ENCODE measurements around the gene RAB22A. TPM values are rescaled to one million over a fixed set of nuclear protein-coding genes. Genes with fewer than 3 reads are reported as not detected.
A peak's percentile ranks its signal among the peaks of the same experiment; 100 is the strongest.

Gene RAB22A
- total RNA-seq, 1 donor from 2014 or later: 17.4 TPM

DNA sequence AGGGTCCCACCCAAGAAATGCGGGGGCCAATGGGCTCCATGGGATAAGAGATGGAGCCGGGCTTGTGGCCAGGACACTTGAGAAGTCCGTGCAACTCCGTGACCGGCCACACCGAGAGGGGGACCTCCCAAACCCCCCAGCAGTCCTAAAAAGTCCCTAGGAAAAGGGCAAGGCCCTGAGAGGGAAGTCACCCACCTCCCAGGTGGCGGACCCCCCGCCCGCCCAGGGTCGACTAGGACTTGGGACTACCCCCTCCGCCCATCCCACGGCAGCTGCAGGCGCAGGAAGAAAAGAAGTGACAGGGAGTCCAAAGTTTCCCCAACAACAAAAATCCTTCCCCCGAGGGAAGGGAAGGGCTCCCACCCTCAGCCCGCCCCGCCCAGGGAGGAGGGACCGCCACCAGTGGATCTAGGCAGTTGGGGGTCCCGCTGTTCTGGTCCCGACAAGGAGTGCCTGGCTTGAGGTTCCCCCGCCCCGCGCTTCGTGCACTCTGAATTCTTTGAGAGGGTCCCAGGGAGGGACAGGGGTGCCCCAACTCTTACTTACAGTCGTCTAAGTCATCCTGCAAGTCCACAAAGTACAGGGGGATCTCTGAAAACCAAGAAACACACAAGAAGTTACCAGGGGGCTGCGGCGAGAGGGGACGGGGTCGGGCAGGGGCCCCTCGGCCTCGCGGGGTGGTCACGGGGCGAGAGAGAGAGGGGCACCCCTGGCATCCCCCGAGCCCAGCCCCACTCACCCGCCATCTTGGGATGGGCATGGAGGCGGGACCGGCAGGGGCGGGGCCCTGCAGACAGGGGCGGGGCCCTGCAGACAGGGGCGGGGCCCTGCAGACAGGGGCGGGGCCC, 611 bp upstream of the RAB22A start:
- peak; percentile 89 for DNase-seq
- Mint-ChIP-seq H3K9me3 (peaks cover 4% of the 10 kb centered on the region), H3K4me1 (peaks cover 54% of the 10 kb centered on the region), H3K4me3 (peak overlapping the region; percentile 85), H3K27ac (peak overlapping the region; percentile 94), H3K27me3 (no peaks in the 10 kb centered on the region), H3K36me3 (ENCODE audit: low read depth) (peaks cover 38% of the 10 kb centered on the region)
- intact Hi-C loops (cut with micrococcal nuclease): loop anchor here (1.0 to 5.0 kb wide), 4 partner anchors 57 to 583 kb away; partner anchors contain the start of gene VAPB

DNA sequence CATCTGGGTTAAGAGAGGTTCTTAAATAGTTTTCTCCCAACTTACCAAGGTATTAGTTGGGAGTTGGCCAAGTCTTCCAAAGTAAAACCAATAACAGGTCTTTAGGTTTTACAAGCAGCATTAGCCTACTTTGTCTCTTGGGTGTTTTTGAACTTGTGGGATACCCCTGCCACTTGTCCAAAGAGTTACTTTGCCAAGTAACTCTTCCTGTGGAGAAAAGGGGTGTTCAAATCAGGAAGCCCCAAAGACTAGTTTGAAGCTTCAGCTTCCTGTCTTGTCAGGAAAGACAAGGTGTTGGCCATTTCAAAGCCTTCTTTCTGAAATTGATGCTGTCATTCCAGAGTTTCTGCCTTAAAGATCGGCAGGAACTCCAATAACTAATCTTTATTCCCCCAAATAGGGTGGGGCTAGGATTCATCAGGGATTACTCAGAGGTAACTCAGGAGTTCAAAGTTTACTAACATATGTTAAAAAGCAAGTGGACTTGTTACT, 822 bp downstream of the RAB22A start:
- no peaks in the 10 kb centered on the region for H3K9me3 Mint-ChIP-seq
- no peaks in the 10 kb centered on the region for H3K27me3 Mint-ChIP-seq
- peak overlapping the region; percentile 94 for H3K27ac Mint-ChIP-seq
- intact Hi-C loops (cut with micrococcal nuclease): loop anchor here (10.0 kb wide), 1 partner anchor 134 kb away; no protein-coding TSS in a partner anchor
- DNase-seq: peak; percentile 71
- peaks cover 40% of the 10 kb centered on the region for H3K36me3 Mint-ChIP-seq (ENCODE audit: low read depth)
- H3K4me1 Mint-ChIP-seq: peaks cover 50% of the 10 kb centered on the region
- H3K4me3 Mint-ChIP-seq: peak overlapping the region; percentile 97

DNA sequence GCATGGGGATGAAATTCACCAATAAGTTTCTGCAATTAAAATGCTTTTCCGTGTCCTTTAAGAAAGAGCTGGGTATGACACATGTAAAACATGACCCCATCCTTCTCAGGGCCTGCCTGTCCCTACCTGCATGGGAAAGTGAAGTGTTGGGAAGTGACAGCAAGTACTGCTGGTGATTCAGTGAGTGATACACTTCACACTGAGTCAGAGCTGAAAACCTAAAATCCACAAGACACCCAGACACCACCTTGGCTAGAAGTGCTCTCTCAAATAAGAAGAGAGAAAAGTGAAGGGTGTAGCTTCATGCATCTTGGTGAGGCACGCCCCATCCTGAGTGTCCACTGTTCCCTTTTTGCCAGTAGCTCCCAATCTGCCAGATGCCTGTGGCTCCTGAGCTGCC, 3.3 kb downstream of the RAB22A start:
- Mint-ChIP-seq H3K4me3 (peak overlapping the region; percentile 45), H3K4me1 (peaks cover 42% of the 10 kb centered on the region), H3K9me3 (no peaks in the 10 kb centered on the region), H3K36me3 (ENCODE audit: low read depth) (peaks cover 51% of the 10 kb centered on the region), H3K27me3 (no peaks in the 10 kb centered on the region), H3K27ac (peak overlapping the region; percentile 81)
- DNase-seq: no peak
- intact Hi-C loops (cut with micrococcal nuclease): loop anchor here (10.0 kb wide), 1 partner anchor 132 kb away; no protein-coding TSS in a partner anchor

DNA sequence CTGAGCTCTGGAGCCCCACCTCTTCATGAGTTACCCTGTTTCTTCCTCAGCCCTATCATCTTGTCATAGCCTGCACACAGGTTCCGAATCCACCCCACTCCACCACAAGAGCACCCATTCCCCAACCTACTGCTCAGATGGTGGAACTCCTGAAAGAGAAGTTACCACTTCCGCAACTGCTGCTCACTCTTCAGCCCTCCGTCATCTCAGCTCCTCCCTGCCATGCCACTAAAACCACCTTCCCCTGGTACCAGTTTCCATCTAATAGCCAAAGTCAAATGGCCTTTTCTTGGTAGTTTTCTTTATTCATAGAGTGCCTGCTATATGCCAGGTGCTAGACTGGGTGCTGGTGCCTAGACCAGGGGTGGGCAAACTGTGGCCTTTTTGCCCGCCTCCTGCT, 3.9 kb downstream of the RAB22A start:
- no peaks in the 10 kb centered on the region for H3K27me3 Mint-ChIP-seq
- no peaks in the 10 kb centered on the region for H3K9me3 Mint-ChIP-seq
- peak overlapping the region; percentile 41 for H3K4me3 Mint-ChIP-seq
- H3K36me3 Mint-ChIP-seq (ENCODE audit: low read depth): peaks cover 51% of the 10 kb centered on the region
- peak; percentile 65 for DNase-seq
- intact Hi-C loops (cut with micrococcal nuclease): loop anchor here (10.0 kb wide), 1 partner anchor 131 kb away; no protein-coding TSS in a partner anchor
- peaks cover 38% of the 10 kb centered on the region for H3K4me1 Mint-ChIP-seq
- H3K27ac Mint-ChIP-seq: peak overlapping the region; percentile 81

DNA sequence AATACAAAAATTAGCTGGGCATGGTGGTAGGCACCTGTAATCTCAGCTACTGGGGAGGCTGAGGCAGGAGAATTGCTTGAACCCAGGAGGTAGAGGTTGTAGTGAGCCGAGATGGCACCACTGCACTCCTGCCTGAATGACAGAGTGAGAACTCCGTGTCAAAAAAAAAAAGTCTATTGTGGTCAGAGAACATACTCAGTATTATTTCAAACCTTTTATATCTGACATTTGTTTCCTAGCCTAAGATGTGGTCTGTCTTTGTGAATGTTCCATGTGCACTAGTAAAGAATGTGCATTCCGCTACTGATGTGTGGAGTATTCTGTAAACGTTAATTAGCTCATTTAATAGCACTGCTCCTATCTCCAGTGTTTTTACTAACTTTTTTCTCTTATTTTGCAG, 11.7 kb downstream of the RAB22A start:
- no peak overlapping the region for H3K4me3 Mint-ChIP-seq
- H3K4me1 Mint-ChIP-seq: peaks cover 20% of the 10 kb centered on the region
- no peak overlapping the region for H3K27ac Mint-ChIP-seq
- no peaks in the 10 kb centered on the region for H3K27me3 Mint-ChIP-seq
- H3K36me3 Mint-ChIP-seq (ENCODE audit: low read depth): peaks cover 36% of the 10 kb centered on the region
- intact Hi-C loops (cut with micrococcal nuclease): no loop called here
- H3K9me3 Mint-ChIP-seq: no peaks in the 10 kb centered on the region
- no peak for DNase-seq

DNA sequence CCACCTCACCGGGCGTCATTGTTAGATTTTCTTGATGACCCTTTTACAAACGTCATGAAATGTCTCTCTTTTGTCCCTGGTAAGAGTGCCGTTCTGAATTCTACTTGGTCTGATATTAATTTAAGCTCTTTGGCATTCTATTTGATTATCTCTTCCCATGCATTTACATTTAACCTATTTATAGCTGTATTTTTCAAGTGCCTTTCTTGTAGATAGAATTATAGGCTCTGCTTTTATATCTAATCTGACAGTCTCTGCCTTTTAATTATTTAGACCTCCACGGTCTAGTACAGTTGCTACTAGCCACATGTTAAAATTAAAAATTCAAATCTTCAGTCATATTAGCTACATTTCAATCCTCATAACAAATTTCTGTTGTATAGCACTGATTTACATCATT, 12.6 kb downstream of the RAB22A start:
- Mint-ChIP-seq H3K4me1 (peaks cover 23% of the 10 kb centered on the region), H3K9me3 (no peaks in the 10 kb centered on the region), H3K27ac (no peak overlapping the region), H3K4me3 (no peak overlapping the region), H3K36me3 (ENCODE audit: low read depth) (peaks cover 30% of the 10 kb centered on the region), H3K27me3 (no peaks in the 10 kb centered on the region)
- intact Hi-C loops (cut with micrococcal nuclease): no loop called here
- DNase-seq: no peak

DNA sequence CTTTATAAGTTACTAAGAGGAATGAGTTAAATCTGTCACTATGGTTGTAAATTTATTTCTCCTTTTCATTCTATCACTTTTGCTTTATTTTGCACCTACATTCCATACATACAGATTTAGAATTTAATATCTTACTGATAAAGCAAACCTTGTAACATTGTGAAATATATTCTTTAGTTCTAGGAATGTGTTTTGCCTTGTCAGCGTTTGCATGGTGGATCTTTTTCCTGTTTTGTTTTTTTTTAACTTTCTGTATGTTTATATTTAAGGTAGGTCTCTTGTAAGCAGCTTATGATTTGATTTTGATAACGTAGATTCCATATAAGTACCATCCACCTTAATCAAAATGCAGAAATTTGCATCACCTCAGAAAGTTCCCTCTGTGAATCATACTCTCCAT, 16.4 kb downstream of the RAB22A start:
- Mint-ChIP-seq H3K9me3 (no peaks in the 10 kb centered on the region), H3K4me1 (peaks cover 29% of the 10 kb centered on the region), H3K27ac (no peak overlapping the region), H3K4me3 (no peak overlapping the region), H3K36me3 (ENCODE audit: low read depth) (peaks cover 14% of the 10 kb centered on the region), H3K27me3 (no peaks in the 10 kb centered on the region)
- intact Hi-C loops (cut with micrococcal nuclease): no loop called here
- DNase-seq: no peak

DNA sequence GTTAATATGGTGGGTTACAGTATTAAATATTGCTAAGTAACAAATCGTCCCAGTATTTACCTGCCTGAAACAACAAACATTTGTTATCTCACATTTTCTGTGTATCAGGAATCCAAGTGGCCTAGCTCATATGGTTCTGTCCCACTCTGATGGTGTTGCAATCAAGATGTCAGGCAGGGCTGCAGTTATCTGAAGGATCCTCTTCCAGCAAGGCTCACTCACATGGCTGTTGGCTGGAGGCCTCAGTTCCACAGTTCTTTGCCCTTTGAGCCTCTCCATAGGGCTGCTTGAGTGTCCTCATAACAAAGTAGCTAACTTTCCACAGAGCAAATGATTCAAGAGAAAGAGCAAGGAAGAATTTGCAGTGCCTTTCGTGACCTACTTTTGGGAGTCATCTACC, 17.7 kb downstream of the RAB22A start:
- H3K27ac Mint-ChIP-seq: no peak overlapping the region
- no peaks in the 10 kb centered on the region for H3K9me3 Mint-ChIP-seq
- H3K4me1 Mint-ChIP-seq: peaks cover 29% of the 10 kb centered on the region
- peaks cover 23% of the 10 kb centered on the region for H3K36me3 Mint-ChIP-seq (ENCODE audit: low read depth)
- DNase-seq: no peak
- no peak overlapping the region for H3K4me3 Mint-ChIP-seq
- no peaks in the 10 kb centered on the region for H3K27me3 Mint-ChIP-seq
- intact Hi-C loops (cut with micrococcal nuclease): no loop called here

DNA sequence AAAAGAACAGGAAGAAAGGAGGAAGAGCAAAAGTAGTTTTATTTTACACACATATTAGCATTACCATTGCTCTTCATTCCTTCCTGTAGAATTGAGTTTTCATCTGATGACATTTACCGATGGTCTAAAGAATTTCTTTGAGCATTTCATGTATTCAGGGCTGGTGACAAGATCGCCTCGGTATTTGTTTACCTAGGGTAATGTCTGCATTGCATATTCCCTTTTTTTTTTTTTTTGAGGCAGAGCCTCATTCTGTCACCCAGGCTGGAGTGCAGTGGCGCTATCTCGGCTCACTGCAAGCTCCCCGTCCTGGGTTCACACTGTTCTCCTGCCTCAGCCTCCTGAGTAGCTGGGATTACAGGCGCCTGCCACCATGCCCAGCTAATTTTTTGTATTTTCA, 19.3 kb downstream of the RAB22A start:
- peaks cover 26% of the 10 kb centered on the region for H3K4me1 Mint-ChIP-seq
- peaks cover 24% of the 10 kb centered on the region for H3K36me3 Mint-ChIP-seq (ENCODE audit: low read depth)

DNA sequence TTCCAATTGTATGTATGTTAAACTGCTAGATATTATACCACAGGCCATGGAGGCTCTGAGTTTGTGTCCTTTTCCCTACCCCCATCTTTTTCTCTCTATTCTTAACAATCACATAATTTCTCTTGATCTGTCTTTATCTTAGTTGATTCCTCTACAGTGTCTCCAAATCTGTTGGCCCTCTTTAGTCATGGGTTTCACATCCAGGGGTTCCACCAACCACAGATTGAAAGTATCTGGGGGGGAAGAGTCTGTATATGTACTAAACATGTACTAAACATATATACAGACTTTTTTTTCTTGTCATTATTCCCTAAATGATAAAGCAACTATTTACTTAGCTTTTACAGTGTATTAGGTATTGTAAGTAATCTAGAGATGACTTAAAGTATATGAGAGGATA, 20.2 kb downstream of the RAB22A start:
- Mint-ChIP-seq H3K27ac (no peak overlapping the region), H3K4me3 (no peak overlapping the region), H3K36me3 (ENCODE audit: low read depth) (peaks cover 21% of the 10 kb centered on the region), H3K4me1 (peaks cover 25% of the 10 kb centered on the region), H3K9me3 (no peaks in the 10 kb centered on the region), H3K27me3 (no peaks in the 10 kb centered on the region)
- no peak for DNase-seq
- intact Hi-C loops (cut with micrococcal nuclease): no loop called here

More for the DNA sequence above, 19.3 kb downstream of the RAB22A start:
- no peak for DNase-seq
- Mint-ChIP-seq H3K4me3 (no peak overlapping the region), H3K9me3 (no peaks in the 10 kb centered on the region), H3K27ac (no peak overlapping the region), H3K27me3 (no peaks in the 10 kb centered on the region)
- intact Hi-C loops (cut with micrococcal nuclease): no loop called here

DNA sequence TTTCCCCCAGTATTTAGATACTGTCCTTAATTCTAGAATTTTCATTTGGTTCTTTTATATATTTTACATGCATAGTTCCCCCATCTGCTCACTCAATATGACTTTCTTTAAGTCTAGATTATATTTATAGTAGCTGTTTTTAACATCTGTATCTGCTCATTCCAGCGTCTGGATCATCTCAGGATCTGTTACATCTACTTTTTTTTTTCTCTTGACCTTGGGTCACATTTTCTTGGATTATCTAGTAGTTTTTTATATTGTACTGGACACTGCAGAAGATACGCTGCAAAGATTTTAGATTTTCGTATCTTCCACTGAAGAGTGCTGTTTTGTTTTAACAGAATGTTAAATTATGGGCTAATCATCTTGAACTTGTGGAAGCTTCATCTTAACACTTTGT, 20.7 kb downstream of the RAB22A start:
- H3K4me3 Mint-ChIP-seq: no peak overlapping the region
- intact Hi-C loops (cut with micrococcal nuclease): no loop called here
- DNase-seq: no peak
- H3K9me3 Mint-ChIP-seq: no peaks in the 10 kb centered on the region
- H3K27ac Mint-ChIP-seq: no peak overlapping the region
- H3K36me3 Mint-ChIP-seq (ENCODE audit: low read depth): peaks cover 21% of the 10 kb centered on the region
- peaks cover 25% of the 10 kb centered on the region for H3K4me1 Mint-ChIP-seq
- H3K27me3 Mint-ChIP-seq: no peaks in the 10 kb centered on the region

DNA sequence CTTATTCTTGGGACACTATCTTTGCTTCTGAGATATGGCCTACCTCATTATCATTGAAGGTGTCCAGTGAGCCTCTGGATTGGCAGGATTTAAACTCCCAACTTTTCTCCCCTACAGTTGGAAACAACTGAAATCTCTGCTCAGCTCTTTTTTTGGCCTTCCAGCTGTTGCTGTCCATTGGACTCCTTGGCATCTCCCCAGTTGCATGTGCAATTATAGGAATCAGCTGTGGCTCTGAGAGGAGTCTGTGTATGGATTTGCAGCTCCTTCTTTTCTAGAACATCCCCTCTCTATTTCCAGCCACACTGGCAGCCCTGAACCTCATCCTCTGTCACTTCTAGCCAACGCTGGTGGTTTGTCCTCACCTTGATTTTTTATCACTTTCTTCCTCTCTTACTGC, 21.2 kb downstream of the RAB22A start:
- H3K36me3 Mint-ChIP-seq (ENCODE audit: low read depth): peaks cover 18% of the 10 kb centered on the region
- peaks cover 21% of the 10 kb centered on the region for H3K4me1 Mint-ChIP-seq
- no peak overlapping the region for H3K27ac Mint-ChIP-seq
- no peaks in the 10 kb centered on the region for H3K27me3 Mint-ChIP-seq
- H3K4me3 Mint-ChIP-seq: no peak overlapping the region
- intact Hi-C loops (cut with micrococcal nuclease): no loop called here
- H3K9me3 Mint-ChIP-seq: no peaks in the 10 kb centered on the region
- no peak for DNase-seq

DNA sequence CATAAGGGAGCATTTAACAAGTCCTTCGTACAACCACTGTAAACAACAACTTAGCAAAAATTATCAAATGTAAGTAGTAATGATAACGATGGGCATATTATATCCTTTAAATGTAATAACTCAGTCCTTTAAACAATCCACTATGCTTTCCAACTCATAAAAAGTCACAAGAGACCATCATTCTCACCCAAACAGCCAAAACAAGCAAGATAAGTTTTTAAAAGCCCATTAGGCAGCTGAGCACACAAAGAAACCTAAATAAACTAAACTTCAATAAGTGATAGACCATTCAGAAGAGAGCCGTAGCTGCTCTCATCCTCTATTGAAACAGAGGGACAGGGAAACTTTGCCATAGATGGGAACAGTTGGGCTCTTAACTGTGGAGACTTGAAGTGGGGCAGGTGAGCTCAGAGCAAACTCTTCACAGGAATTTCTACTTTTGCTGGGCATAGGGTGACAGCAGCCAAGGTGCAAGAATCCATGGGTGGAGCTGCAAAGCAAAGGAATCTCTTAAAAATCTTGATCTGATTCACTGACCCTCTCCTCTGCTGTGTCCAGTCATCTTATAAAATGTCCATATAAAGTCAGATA, 22.5 kb downstream of the RAB22A start:
- Mint-ChIP-seq H3K4me1 (peaks cover 10% of the 10 kb centered on the region), H3K27ac (no peak overlapping the region), H3K9me3 (no peaks in the 10 kb centered on the region), H3K36me3 (ENCODE audit: low read depth) (peaks cover 15% of the 10 kb centered on the region), H3K4me3 (no peak overlapping the region), H3K27me3 (no peaks in the 10 kb centered on the region)
- DNase-seq: no peak
- intact Hi-C loops (cut with micrococcal nuclease): no loop called here

DNA sequence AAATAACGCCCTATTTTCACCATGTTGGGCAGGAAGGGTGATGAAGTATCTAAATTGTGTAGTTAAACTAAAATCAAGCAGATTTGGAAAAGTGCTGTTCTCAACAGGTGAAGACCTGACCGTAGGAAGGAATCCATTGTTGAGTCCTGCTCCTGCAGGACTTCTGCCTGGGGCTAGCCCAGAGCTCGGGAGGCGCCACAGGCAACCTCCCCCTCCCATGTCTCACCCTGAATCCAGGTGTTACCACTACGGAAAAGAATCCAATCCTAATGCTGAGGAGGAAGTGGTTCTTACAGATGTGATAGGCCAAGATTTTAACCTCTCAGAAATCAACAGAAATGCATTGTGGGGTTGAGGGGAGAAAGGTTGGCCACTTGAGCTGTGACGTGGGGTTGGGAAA, 30.2 kb downstream of the RAB22A start:
- no peak for DNase-seq
- H3K4me3 Mint-ChIP-seq: no peak overlapping the region
- H3K4me1 Mint-ChIP-seq: peaks cover 10% of the 10 kb centered on the region
- no peak overlapping the region for H3K27ac Mint-ChIP-seq
- peaks cover 27% of the 10 kb centered on the region for H3K36me3 Mint-ChIP-seq (ENCODE audit: low read depth)
- peaks cover 12% of the 10 kb centered on the region for H3K9me3 Mint-ChIP-seq
- intact Hi-C loops (cut with micrococcal nuclease): no loop called here
- no peaks in the 10 kb centered on the region for H3K27me3 Mint-ChIP-seq

Data from activated CD4-positive, alpha-beta T cell treated with anti-CD3 and anti-CD28 coated beads, Interleukin-2, amount 10 ng/mL, durations not matched to agents 24 days and 14 days (primary cell).